Activated CD4-positive, alpha-beta T cell treated with anti-CD3 and anti-CD28 coated beads, Interleukin-2, amount 10 ng/mL, durations not matched to agents 7 days and 5 days (primary cell): ENCODE data around the gene B3GNT9. TPM values are rescaled to one million over a fixed set of nuclear protein-coding genes. Genes with fewer than 3 reads are reported as not detected.

ENCODE experiments used
- CTCF ChIA-PET: fragments of 350-600 bp; sonication (Branson Sonifier 250); formaldehyde crosslinking; loops from one replicate; lab custom pipeline; 2021; ENCODE audit warnings: antibody characterized with exemption; lab: Charles Lee
- POLR2A ChIA-PET: fragments of 350-600 bp; sonication (Branson Sonifier 250); formaldehyde crosslinking; loops from one replicate; lab custom pipeline; 2021; ENCODE audit warnings: antibody characterized with exemption; lab: Charles Lee
- DNase-seq: peaks from one replicate; pipeline ENCODE4 v3.0.0-alpha.2; 2020
- H3K27ac Mint-ChIP-seq: one replicate; pipeline ENCODE4 v1.8.0; 2021; ENCODE audit warnings: mild to moderate bottlenecking, moderate library complexity, mixed read lengths
- H3K27me3 Mint-ChIP-seq: one replicate; pipeline ENCODE4 v1.8.0; 2021; ENCODE audit warnings: mixed read lengths
- H3K36me3 Mint-ChIP-seq: one replicate; pipeline ENCODE4 v1.8.0; 2021; ENCODE audit warnings: low read depth, mixed read lengths
- H3K4me1 Mint-ChIP-seq: one replicate; pipeline ENCODE4 v1.8.0; 2021; ENCODE audit warnings: mixed read lengths
- H3K4me3 Mint-ChIP-seq: one replicate; pipeline ENCODE4 v1.8.0; 2021; ENCODE audit warnings: mild to moderate bottlenecking, moderate library complexity, mixed read lengths
- H3K9me3 Mint-ChIP-seq: one replicate; pipeline ENCODE4 v1.8.0; 2021; ENCODE audit warnings: mixed read lengths
- total RNA-seq, 2 experiments: library from RNA; stranded (reverse); gene quantifications; one replicate each; pipeline ENCODE4 v1.2.3, GENCODE V29; 2021

B3GNT9 gene
- total RNA-seq, 2 experiments from 2014 or later, result 7.1 to 7.2 TPM

- DNase-seq, result no peak
- Mint-ChIP-seq H3K27ac (no peak overlapping the region), H3K4me3 (no peak overlapping the region), H3K36me3 (peaks cover 10% of the 10 kb centered on the region), H3K27me3 (no peaks in the 10 kb centered on the region), H3K4me1 (peaks cover 29% of the 10 kb centered on the region), H3K9me3 (no peaks in the 10 kb centered on the region)
- CTCF ChIA-PET, result interaction anchor here (1.2 to 2.5 kb wide), 4 partner anchors 8 to 41 kb away, joined by 4 to 8 read pairs (median 5); no protein-coding TSS in a partner anchor
- POLR2A ChIA-PET, result no interaction called here
These were observed 36.0 kb downstream of the B3GNT9 start for GRCh38 chr16:67114793-67115192.

- no peak for DNase-seq
- peaks cover 8% of the 10 kb centered on the region for H3K36me3 Mint-ChIP-seq
- peaks cover 34% of the 10 kb centered on the region for H3K4me1 Mint-ChIP-seq
- no peak overlapping the region for H3K4me3 Mint-ChIP-seq
- no peaks in the 10 kb centered on the region for H3K27me3 Mint-ChIP-seq
- H3K27ac Mint-ChIP-seq, result no peak overlapping the region
- CTCF ChIA-PET, result interaction anchor here (0.6 to 4.2 kb wide), 7 partner anchors 28 to 650 kb away, joined by 3 to 20 read pairs (median 5); partner anchors contain the start of gene SLC9A5
- no peaks in the 10 kb centered on the region for H3K9me3 Mint-ChIP-seq
- POLR2A ChIA-PET, result no interaction called here
These were observed 38.0 kb downstream of the B3GNT9 start for GRCh38 chr16:67112591-67113399.

- ChIA-PET CTCF (interaction anchor here (1.0 to 4.2 kb wide), 3 partner anchors 29 to 137 kb away, joined by 3 to 20 read pairs (median 5); partner anchors contain the start of gene SLC9A5), POLR2A (no interaction called here)
- peaks cover 8% of the 10 kb centered on the region for H3K36me3 Mint-ChIP-seq
- no peak for DNase-seq
- peak overlapping the region; percentile 2 for H3K4me3 Mint-ChIP-seq
- peaks cover 34% of the 10 kb centered on the region for H3K4me1 Mint-ChIP-seq
- H3K27me3 Mint-ChIP-seq, result no peaks in the 10 kb centered on the region
- H3K9me3 Mint-ChIP-seq, result no peaks in the 10 kb centered on the region
- no peak overlapping the region for H3K27ac Mint-ChIP-seq
These were observed 38.8 kb downstream of the B3GNT9 start for GRCh38 chr16:67111951-67112444.

- ChIA-PET POLR2A (no interaction called here), CTCF (interaction anchor here (1.4 to 4.2 kb wide), 2 partner anchors 46 to 149 kb away, joined by 4 to 20 read pairs; partner anchors contain the start of gene CES3)
- H3K27me3 Mint-ChIP-seq, result no peaks in the 10 kb centered on the region
- no peaks in the 10 kb centered on the region for H3K9me3 Mint-ChIP-seq
- H3K4me3 Mint-ChIP-seq, result peak within 1 kb of the TSS; percentile 95
- peaks cover 34% of the 10 kb centered on the region for H3K4me1 Mint-ChIP-seq
- peak; percentile 94 for DNase-seq
- H3K27ac Mint-ChIP-seq, result peak within 1 kb of the TSS; percentile 76
- peaks cover 8% of the 10 kb centered on the region for H3K36me3 Mint-ChIP-seq
These were observed 41.2 kb downstream of the B3GNT9 start, which contains the start of gene PHAF1 for GRCh38 chr16:67109407-67110135. Gene PHAF1 (plus strand): TSS chr16:67109941. CDS start chr16:67110176, 235 bp downstream.

GRCh38 chr16:67108931-67109406, 41.8 kb downstream of the B3GNT9 start:
- POLR2A ChIA-PET, result no interaction called here

GRCh38 chr16:67108489-67108888, 42.3 kb downstream of the B3GNT9 start:
- Mint-ChIP-seq H3K27ac (no peak overlapping the region), H3K27me3 (no peaks in the 10 kb centered on the region)
- no peak for DNase-seq

More at GRCh38 chr16:67108931-67109406, 41.8 kb downstream of the B3GNT9 start:
- DNase-seq, result no peak
- peaks cover 8% of the 10 kb centered on the region for H3K36me3 Mint-ChIP-seq
- H3K4me1 Mint-ChIP-seq, result peaks cover 34% of the 10 kb centered on the region
- H3K27me3 Mint-ChIP-seq, result no peaks in the 10 kb centered on the region
- H3K4me3 Mint-ChIP-seq, result peak overlapping the region; percentile 95
- peak overlapping the region; percentile 76 for H3K27ac Mint-ChIP-seq
- no peaks in the 10 kb centered on the region for H3K9me3 Mint-ChIP-seq
- CTCF ChIA-PET, result no interaction called here

GRCh38 chr16:67105881-67106280, 44.9 kb downstream of the B3GNT9 start:
- Mint-ChIP-seq H3K36me3 (peaks cover 8% of the 10 kb centered on the region), H3K27me3 (no peaks in the 10 kb centered on the region), H3K9me3 (no peaks in the 10 kb centered on the region), H3K27ac (no peak overlapping the region), H3K4me1 (peaks cover 13% of the 10 kb centered on the region), H3K4me3 (no peak overlapping the region)
- ChIA-PET CTCF (interaction anchor here (0.7 to 1.7 kb wide), 6 partner anchors 9 to 294 kb away, joined by 3 to 5 read pairs (median 3); no protein-coding TSS in a partner anchor), POLR2A (interaction anchor here (0.6 kb wide), 1 partner anchor 33 kb away, joined by 6 read pairs; no protein-coding TSS in a partner anchor)
- no peak for DNase-seq

More at GRCh38 chr16:67108489-67108888, 42.3 kb downstream of the B3GNT9 start:
- ChIA-PET POLR2A (no interaction called here), CTCF (interaction anchor here (0.6 to 0.9 kb wide), 2 partner anchors 26 to 41 kb away, joined by 3 to 4 read pairs; no protein-coding TSS in a partner anchor)
- Mint-ChIP-seq H3K36me3 (peaks cover 8% of the 10 kb centered on the region), H3K4me3 (no peak overlapping the region), H3K9me3 (no peaks in the 10 kb centered on the region), H3K4me1 (peaks cover 34% of the 10 kb centered on the region)

GRCh38 chr16:67105246-67105645, 45.6 kb downstream of the B3GNT9 start:
- POLR2A ChIA-PET, result no interaction called here
- no peaks in the 10 kb centered on the region for H3K9me3 Mint-ChIP-seq
- no peaks in the 10 kb centered on the region for H3K27me3 Mint-ChIP-seq
- no peak overlapping the region for H3K27ac Mint-ChIP-seq
- DNase-seq, result no peak
- no peak overlapping the region for H3K4me3 Mint-ChIP-seq
- peaks cover 6% of the 10 kb centered on the region for H3K4me1 Mint-ChIP-seq
- CTCF ChIA-PET, result interaction anchor here (0.7 to 1.0 kb wide), 3 partner anchors 34 to 294 kb away, joined by 3 to 5 read pairs (median 3); no protein-coding TSS in a partner anchor
- H3K36me3 Mint-ChIP-seq, result peaks cover 9% of the 10 kb centered on the region

- no peak for DNase-seq
- H3K36me3 Mint-ChIP-seq, result peaks cover 9% of the 10 kb centered on the region
- H3K27me3 Mint-ChIP-seq, result no peaks in the 10 kb centered on the region
- H3K4me1 Mint-ChIP-seq, result peaks cover 5% of the 10 kb centered on the region
- no peak overlapping the region for H3K27ac Mint-ChIP-seq
- CTCF ChIA-PET, result interaction anchor here (1.0 kb wide), 1 partner anchor 34 kb away, joined by 3 read pairs; no protein-coding TSS in a partner anchor
- POLR2A ChIA-PET, result no interaction called here
- no peak overlapping the region for H3K4me3 Mint-ChIP-seq
- no peaks in the 10 kb centered on the region for H3K9me3 Mint-ChIP-seq
These were observed 46.0 kb downstream of the B3GNT9 start for GRCh38 chr16:67104845-67105244.

- no peak for DNase-seq
- CTCF ChIA-PET, result interaction anchor here (0.6 kb wide), 2 partner anchors 23 to 82 kb away, joined by 4 read pairs; no protein-coding TSS in a partner anchor
- Mint-ChIP-seq H3K36me3 (peaks cover 12% of the 10 kb centered on the region), H3K4me3 (no peak overlapping the region), H3K4me1 (no peaks in the 10 kb centered on the region), H3K27me3 (no peaks in the 10 kb centered on the region), H3K27ac (peak overlapping the region; percentile 23), H3K9me3 (no peaks in the 10 kb centered on the region)
- POLR2A ChIA-PET, result no interaction called here
These were observed 46.7 kb downstream of the B3GNT9 start for GRCh38 chr16:67104061-67104460.

GRCh38 chr16:67101311-67102082, 49.3 kb downstream of the B3GNT9 start:
- ChIA-PET CTCF (interaction anchor here (0.6 to 3.5 kb wide), 12 partner anchors 14 to 136 kb away, joined by 3 to 17 read pairs (median 4); no protein-coding TSS in a partner anchor), POLR2A (no interaction called here)
- Mint-ChIP-seq H3K36me3 (peaks cover 13% of the 10 kb centered on the region), H3K4me1 (no peaks in the 10 kb centered on the region), H3K27ac (no peak overlapping the region), H3K4me3 (no peak overlapping the region), H3K27me3 (no peaks in the 10 kb centered on the region), H3K9me3 (no peaks in the 10 kb centered on the region)
- no peak for DNase-seq
